ENCODE results near the gene LTA4H.
"Not testable (repeated sequence)": the region's sequence is repeated elsewhere in the genome, so short reads cannot be mapped to it uniquely, and the experiment has no call there.

The LTA4H gene

GRCh38 chr12:95990136-95990535, 45.3 kb downstream of the LTA4H start:
- DNase-seq (ENCODE audit: low read depth) = no peak

GRCh38 chr12:95989504-95990123, 45.8 kb downstream of the LTA4H start:
- no peak for DNase-seq (ENCODE audit: low read depth)

GRCh38 chr12:95988506-95989275, 46.7 kb downstream of the LTA4H start:
- DNase-seq (ENCODE audit: low read depth) = no peak

GRCh38 chr12:95986635-95987570, 48.5 kb downstream of the LTA4H start:
- DNase-seq (ENCODE audit: low read depth) = no peak

- DNase-seq (ENCODE audit: low read depth) = no peak
Measured at GRCh38 chr12:95984682-95985081, 50.7 kb downstream of the LTA4H start.

- no peak for DNase-seq (ENCODE audit: low read depth)
Measured at GRCh38 chr12:95982602-95983001, 52.8 kb downstream of the LTA4H start.

GRCh38 chr12:95980437-95980836, 55.0 kb downstream of the LTA4H start:
- DNase-seq (ENCODE audit: low read depth) = no peak

- no peak for DNase-seq (ENCODE audit: low read depth)
Measured at GRCh38 chr12:95978774-95979173, 56.6 kb downstream of the LTA4H start.

- DNase-seq (ENCODE audit: low read depth) = no peak
Measured at GRCh38 chr12:95978351-95978750, 57.0 kb downstream of the LTA4H start.

- DNase-seq (ENCODE audit: low read depth) = no peak
Measured at GRCh38 chr12:95977764-95978305, 57.6 kb downstream of the LTA4H start.

- no peak for DNase-seq (ENCODE audit: low read depth)
Measured at GRCh38 chr12:95976416-95976832, 59.0 kb downstream of the LTA4H start.

GRCh38 chr12:95975491-95975890, 59.9 kb downstream of the LTA4H start:
- DNase-seq (ENCODE audit: low read depth) = no peak

- no peak for DNase-seq (ENCODE audit: low read depth)
Measured at GRCh38 chr12:95974358-95974757, 61.0 kb downstream of the LTA4H start.

- DNase-seq (ENCODE audit: low read depth) = no peak
Measured at GRCh38 chr12:95972832-95973456, 62.4 kb downstream of the LTA4H start.

GRCh38 chr12:95970905-95971304, 64.5 kb downstream of the LTA4H start:
- DNase-seq (ENCODE audit: low read depth) = no peak

- not testable (repeated sequence) for DNase-seq (ENCODE audit: low read depth)
Measured at GRCh38 chr12:95969116-95969515, 66.3 kb downstream of the LTA4H start.

- DNase-seq (ENCODE audit: low read depth) = no peak
Measured at GRCh38 chr12:95967301-95967700, 68.1 kb downstream of the LTA4H start.

- no peak for DNase-seq (ENCODE audit: low read depth)
Measured at GRCh38 chr12:95966287-95966870, 69.0 kb downstream of the LTA4H start.

GRCh38 chr12:95963096-95963495, 72.3 kb downstream of the LTA4H start:
- DNase-seq (ENCODE audit: low read depth) = no peak

- no peak for DNase-seq (ENCODE audit: low read depth)
Measured at GRCh38 chr12:95962222-95962621, 73.2 kb downstream of the LTA4H start.

- no peak for DNase-seq (ENCODE audit: low read depth)
Measured at GRCh38 chr12:95960241-95960640, 75.1 kb downstream of the LTA4H start.
